C4-2B (cell line): Measurements from ENCODE around the gene PSMC5.
"Not testable (repeated sequence)": the region's sequence is repeated elsewhere in the genome, so short reads cannot be mapped to it uniquely, and the experiment has no call there.

Experiments used
- H3K27ac ChIP-seq: fragments of 450-650 bp; 2 replicates; pipeline ENCODE4 v1.5.1; 2017
- ZFX ChIP-seq: fragments of 450-650 bp; IDR thresholded peaks from 2 replicates; pipeline ENCODE4 v1.6.1; 2017
- TF ChIP-seq, protein P1 (sequence below): fragments of 450-650 bp; conservative IDR thresholded peaks from 2 replicates; pipeline ENCODE4 v1.5.1; 2017; ENCODE audit warnings: mild to moderate bottlenecking

Gene PSMC5

GRCh38 chr17:63848834-63849689 is 21.8 kb downstream of the PSMC5 start:
- H3K27ac ChIP-seq, result no peak overlapping the region
- TF ChIP-seq, protein P1, sequence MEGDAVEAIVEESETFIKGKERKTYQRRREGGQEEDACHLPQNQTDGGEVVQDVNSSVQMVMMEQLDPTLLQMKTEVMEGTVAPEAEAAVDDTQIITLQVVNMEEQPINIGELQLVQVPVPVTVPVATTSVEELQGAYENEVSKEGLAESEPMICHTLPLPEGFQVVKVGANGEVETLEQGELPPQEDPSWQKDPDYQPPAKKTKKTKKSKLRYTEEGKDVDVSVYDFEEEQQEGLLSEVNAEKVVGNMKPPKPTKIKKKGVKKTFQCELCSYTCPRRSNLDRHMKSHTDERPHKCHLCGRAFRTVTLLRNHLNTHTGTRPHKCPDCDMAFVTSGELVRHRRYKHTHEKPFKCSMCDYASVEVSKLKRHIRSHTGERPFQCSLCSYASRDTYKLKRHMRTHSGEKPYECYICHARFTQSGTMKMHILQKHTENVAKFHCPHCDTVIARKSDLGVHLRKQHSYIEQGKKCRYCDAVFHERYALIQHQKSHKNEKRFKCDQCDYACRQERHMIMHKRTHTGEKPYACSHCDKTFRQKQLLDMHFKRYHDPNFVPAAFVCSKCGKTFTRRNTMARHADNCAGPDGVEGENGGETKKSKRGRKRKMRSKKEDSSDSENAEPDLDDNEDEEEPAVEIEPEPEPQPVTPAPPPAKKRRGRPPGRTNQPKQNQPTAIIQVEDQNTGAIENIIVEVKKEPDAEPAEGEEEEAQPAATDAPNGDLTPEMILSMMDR, result no peak; the same call in 1 of the 2 replicates
- no peak for TF ChIP-seq ZFX

DNA sequence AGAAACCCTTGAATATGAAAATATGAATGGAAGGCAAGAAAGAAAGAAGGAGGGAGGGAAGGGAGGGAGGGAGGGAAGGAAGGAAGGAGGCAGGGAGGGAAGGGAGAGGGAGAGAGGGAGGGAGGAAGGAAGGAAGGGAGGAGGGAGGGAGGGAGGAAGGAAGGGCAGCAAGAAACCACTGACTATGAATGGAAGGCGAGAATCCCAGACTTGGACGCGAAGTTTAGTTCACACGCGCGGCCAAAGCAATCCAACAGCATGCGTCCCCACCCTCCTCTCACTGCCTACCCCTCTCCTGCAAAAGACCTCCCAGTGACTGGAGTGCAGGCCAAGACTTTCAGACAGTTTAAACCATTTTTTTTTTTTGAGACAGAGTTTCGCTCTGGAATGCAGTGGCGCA is 23.2 kb downstream of the PSMC5 start:
- no peak overlapping the region for H3K27ac ChIP-seq
- no peak for TF ChIP-seq ZFX
- TF ChIP-seq, protein P1, result no peak

DNA sequence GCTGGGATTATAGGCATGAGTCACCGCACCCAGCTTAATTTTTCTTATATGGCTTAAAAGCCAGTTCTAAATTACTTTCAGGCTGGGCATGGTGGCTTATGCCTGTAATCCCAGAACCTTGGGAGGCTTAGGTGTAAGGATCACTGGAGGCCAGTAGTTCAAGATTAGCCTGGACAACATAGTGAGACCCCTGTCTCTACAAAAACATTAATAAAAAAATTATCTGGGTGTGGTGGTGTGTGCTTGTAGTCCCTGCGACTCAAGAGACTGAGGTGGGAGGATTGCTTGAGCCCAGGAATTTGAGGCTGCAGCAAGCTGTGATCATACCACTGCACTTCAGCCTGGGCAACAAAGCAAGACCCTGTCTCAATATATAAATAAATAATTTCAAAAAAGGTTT is 26.0 kb downstream of the PSMC5 start:
- TF ChIP-seq ZFX, result no peak
- TF ChIP-seq, protein P1, result no peak
- no peak overlapping the region for H3K27ac ChIP-seq

- no peak for TF ChIP-seq ZFX
- TF ChIP-seq, protein P1, result no peak
- no peak overlapping the region for H3K27ac ChIP-seq
Observed at GRCh38 chr17:63854709-63855108, 27.5 kb downstream of the PSMC5 start.

DNA sequence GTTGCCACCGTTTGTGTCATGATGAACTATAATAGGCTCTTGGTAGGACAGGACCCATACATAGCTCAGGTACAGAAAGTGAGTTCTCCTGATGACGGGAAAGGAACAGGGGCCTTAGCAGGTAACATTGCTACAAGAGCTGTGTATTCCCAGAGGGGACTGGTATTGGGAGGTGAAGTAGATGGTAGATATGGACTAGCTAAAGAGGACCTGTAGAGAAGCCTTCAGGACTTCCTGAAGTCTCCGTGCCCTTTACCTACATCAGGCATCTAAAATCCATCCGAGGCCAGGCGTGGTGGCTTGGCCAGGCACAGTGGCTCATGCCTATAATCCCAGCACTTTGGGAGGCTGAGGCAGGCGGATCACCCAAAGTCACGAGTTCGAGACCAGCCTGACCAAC is 28.0 kb downstream of the PSMC5 start:
- TF ChIP-seq, protein P1, result no peak
- H3K27ac ChIP-seq, result no peak overlapping the region

GRCh38 chr17:63856425-63856824 is 29.2 kb downstream of the PSMC5 start:
- not testable (repeated sequence) for H3K27ac ChIP-seq

DNA sequence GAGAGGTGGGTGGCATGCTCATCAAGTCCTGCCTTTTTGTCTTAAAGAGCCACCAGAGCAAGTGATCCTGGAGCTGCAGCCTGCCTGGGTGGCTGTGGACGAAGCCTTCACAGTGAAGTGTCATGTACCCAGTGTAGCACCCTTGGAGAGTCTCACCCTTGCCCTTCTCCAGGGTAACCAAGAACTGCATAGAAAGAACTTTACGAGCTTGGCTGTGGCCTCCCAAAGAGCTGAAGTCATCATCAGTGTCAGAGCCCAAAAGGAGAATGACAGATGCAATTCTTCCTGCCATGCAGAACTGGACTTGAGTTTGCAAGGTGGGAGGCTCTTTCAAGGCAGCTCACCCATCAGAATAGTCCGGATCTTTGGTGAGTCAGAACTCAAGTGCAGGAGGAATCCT is 32.0 kb downstream of the PSMC5 start:
- H3K27ac ChIP-seq, result no peak overlapping the region
- TF ChIP-seq, protein P1, result no peak
- TF ChIP-seq ZFX, result no peak

- TF ChIP-seq, protein P1, result peak; percentile 20; the same call in 1 of the 2 replicates
- H3K27ac ChIP-seq, result not testable (repeated sequence)
Observed at GRCh38 chr17:63866625-63867024, 39.4 kb downstream of the PSMC5 start.
